Mesendoderm (in vitro differentiated cells): ENCODE data around the gene SEMA4A.
A peak's percentile ranks its signal among the peaks of the same experiment; 100 is the strongest.

Experiments
- DNase-seq: peaks from one replicate; pipeline ENCODE4 v3.0.0; 2013
- H2AK5ac ChIP-seq: 2 replicates; pipeline ENCODE4 v1.6.1; 2013; ENCODE audit warnings: low read length, inconsistent platforms
- H2BK120ac ChIP-seq: 2 replicates; pipeline ENCODE4 v1.6.1; 2013; ENCODE audit warnings: low read depth, mild to moderate bottlenecking, low read length, moderate library complexity, mixed read lengths
- H2BK15ac ChIP-seq: replicated peaks from 2 replicates; pipeline ENCODE4 v1.6.1; 2013; ENCODE audit warnings: low read depth, mild to moderate bottlenecking, moderate library complexity
- H2BK5ac ChIP-seq: 2 replicates; pipeline ENCODE4 v1.6.1; 2013; ENCODE audit warnings: low read length, inconsistent platforms
- H3K18ac ChIP-seq: 2 replicates; pipeline ENCODE4 v1.6.1; 2013; ENCODE audit warnings: mild to moderate bottlenecking, low read length, mixed read lengths
- H3K23ac ChIP-seq: one replicate; pipeline ENCODE4 v1.6.1; 2013; ENCODE audit warnings: low read length
- H3K27ac ChIP-seq: 2 replicates; pipeline ENCODE4 v1.5.1; 2013; ENCODE audit warnings: low read depth, mild to moderate bottlenecking, inconsistent platforms, low read length, moderate library complexity
- H3K27me3 ChIP-seq: 2 replicates; pipeline ENCODE4 v1.6.1; 2013; ENCODE audit warnings: low read length, control low read depth, mild to moderate bottlenecking, inconsistent platforms; ENCODE audit not compliant: insufficient read depth, poor library complexity
- H3K36me3 ChIP-seq: 2 replicates; pipeline ENCODE4 v1.6.1; 2013; ENCODE audit warnings: low read length, inconsistent platforms; ENCODE audit not compliant: control insufficient read depth, insufficient read depth
- H3K4ac ChIP-seq: one replicate; pipeline ENCODE4 v1.6.1; 2013; ENCODE audit warnings: low read depth, mild to moderate bottlenecking, low read length, moderate library complexity
- H3K4me1 ChIP-seq: 2 replicates; pipeline ENCODE4 v1.6.1; 2013; ENCODE audit warnings: low read depth, low read length, inconsistent platforms; ENCODE audit not compliant: control insufficient read depth
- H3K4me2 ChIP-seq: 2 replicates; pipeline ENCODE4 v1.6.1; 2013; ENCODE audit warnings: low read length
- H3K4me3 ChIP-seq: 2 replicates; pipeline ENCODE4 v1.5.1; 2013; ENCODE audit warnings: mild to moderate bottlenecking, low read length
- H3K56ac ChIP-seq: one replicate; pipeline ENCODE4 v1.6.1; 2013; ENCODE audit warnings: low read length
- H3K79me1 ChIP-seq: 2 replicates; pipeline ENCODE4 v1.6.1; 2013; ENCODE audit warnings: low read length, inconsistent platforms
- H3K79me2 ChIP-seq: 2 replicates; pipeline ENCODE4 v1.6.1; 2013; ENCODE audit warnings: mild to moderate bottlenecking, low read length; ENCODE audit not compliant: control insufficient read depth, insufficient read depth
- H3K9ac ChIP-seq: 2 replicates; pipeline ENCODE4 v1.6.1; 2013; ENCODE audit warnings: low read length, inconsistent platforms
- H4K5ac ChIP-seq: one replicate; pipeline ENCODE4 v1.6.1; 2013; ENCODE audit warnings: low read length
- H4K8ac ChIP-seq: one replicate; pipeline ENCODE4 v1.6.1; 2013; ENCODE audit warnings: low read depth, mild to moderate bottlenecking, control low read depth, low read length, moderate library complexity
- WGBS: extraction: QIAGEN DNeasy Blood & Tissue Kit; methylation state at CpG from one replicate; pipeline ENCODE4 v1.1.7; 2013; ENCODE audit warnings: low lambda C conversion rate, missing lambda C conversion rate; ENCODE audit not compliant: insufficient coverage; ENCODE audit errors: extremely low coverage; 5-methylcytosine and 5-hydroxymethylcytosine counted together

The SEMA4A gene

DNA sequence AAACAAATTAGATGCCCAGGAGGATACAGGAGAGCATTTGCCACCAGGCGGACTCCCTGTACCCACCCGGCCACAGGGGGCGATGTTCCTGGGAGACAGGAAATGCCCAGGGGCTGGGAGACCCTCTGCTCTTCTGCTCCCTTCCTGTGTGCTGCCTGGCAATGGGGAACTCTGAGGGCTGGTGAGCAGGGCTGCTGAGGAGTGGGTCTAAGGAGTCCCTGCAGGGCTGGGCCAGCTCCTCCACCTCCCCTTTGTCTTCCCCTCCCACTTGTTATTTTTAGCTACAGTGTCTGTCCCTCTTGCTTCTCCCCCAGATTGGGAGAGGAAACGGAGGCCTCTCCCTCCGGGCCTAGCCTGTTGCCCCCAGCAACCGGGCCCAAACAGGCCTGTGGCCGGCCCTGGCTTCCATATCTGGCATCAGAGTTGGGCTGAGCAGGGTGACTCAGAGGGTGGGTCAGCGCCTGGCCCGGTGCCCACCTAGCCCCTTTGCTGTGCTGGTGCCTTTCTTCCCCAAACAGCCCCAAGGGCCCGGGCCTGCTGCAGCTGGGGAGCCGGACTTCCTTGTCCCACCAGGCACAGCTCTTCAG is 27.2 kb upstream of the SEMA4A start:
- Histone ChIP-seq H3K23ac (no peak overlapping the region), H4K5ac (no peak overlapping the region), H3K18ac (peak overlapping the region; percentile 41), H3K56ac (peak overlapping the region; percentile 65), H3K4ac (no peak overlapping the region), H3K36me3 (no peaks in the 10 kb centered on the region), H3K79me1 (peaks cover 10% of the 10 kb centered on the region), H3K27ac (peak overlapping the region; percentile 86), H2BK120ac (no peak overlapping the region), H3K4me2 (no peak overlapping the region), H4K8ac (no peak overlapping the region), H3K27me3 (no peaks in the 10 kb centered on the region), H2BK15ac (no peak overlapping the region), H3K79me2 (peaks cover 10% of the 10 kb centered on the region), H2AK5ac (no peak overlapping the region), H3K4me1 (peaks cover 36% of the 10 kb centered on the region), H3K4me3 (no peak overlapping the region), H3K9ac (peak overlapping the region; percentile 52), H2BK5ac (peak overlapping the region; percentile 36)
- WGBS, result no CpG with 5 or more reads among the region's 11 CpGs
- peak; percentile 94 for DNase-seq

GRCh38 chr1:156126630-156127534 is 26.5 kb upstream of the SEMA4A start:
- no peak overlapping the region for H2BK15ac ChIP-seq
- H3K4me3 ChIP-seq, result no peak overlapping the region
- H3K36me3 ChIP-seq, result no peaks in the 10 kb centered on the region
- H4K8ac ChIP-seq, result no peak overlapping the region
- H3K4me1 ChIP-seq, result peaks cover 34% of the 10 kb centered on the region
- no CpG with 5 or more reads among the region's 15 CpGs for WGBS
- H3K18ac ChIP-seq, result no peak overlapping the region
- no peaks in the 10 kb centered on the region for H3K27me3 ChIP-seq
- H3K4me2 ChIP-seq, result no peak overlapping the region
- no peak overlapping the region for H2BK120ac ChIP-seq
- no peak overlapping the region for H4K5ac ChIP-seq
- H2BK5ac ChIP-seq, result no peak overlapping the region
- DNase-seq, result no peak
- peak overlapping the region; percentile 65 for H3K56ac ChIP-seq
- peak overlapping the region; percentile 86 for H3K27ac ChIP-seq
- no peak overlapping the region for H3K23ac ChIP-seq
- H3K4ac ChIP-seq, result no peak overlapping the region
- H3K79me2 ChIP-seq, result peaks cover 10% of the 10 kb centered on the region
- peak overlapping the region; percentile 52 for H3K9ac ChIP-seq
- peaks cover 8% of the 10 kb centered on the region for H3K79me1 ChIP-seq
- H2AK5ac ChIP-seq, result peak overlapping the region; percentile 40

DNA sequence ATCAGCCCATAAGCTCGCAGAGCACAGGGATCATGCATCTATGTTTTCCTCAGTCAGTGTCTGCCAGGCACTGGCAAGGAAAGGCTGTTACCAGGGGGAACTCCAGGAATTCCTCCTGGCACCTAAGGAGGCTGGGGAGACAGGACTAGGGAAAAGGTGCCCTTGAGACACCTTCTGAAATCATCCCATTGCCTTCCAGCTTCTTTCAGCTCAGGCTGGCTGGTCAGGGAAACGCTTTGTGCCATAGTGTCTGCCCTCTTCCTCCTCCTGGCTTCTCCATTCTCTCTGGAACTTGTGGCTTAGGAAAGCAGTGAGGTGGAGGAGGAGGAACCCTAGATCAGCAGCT is 25.1 kb upstream of the SEMA4A start:
- H2BK120ac ChIP-seq, result no peak overlapping the region
- no peak overlapping the region for H3K4ac ChIP-seq
- H2AK5ac ChIP-seq, result peak overlapping the region; percentile 16
- peaks cover 8% of the 10 kb centered on the region for H3K79me1 ChIP-seq
- no peak overlapping the region for H3K4me2 ChIP-seq
- peaks cover 27% of the 10 kb centered on the region for H3K4me1 ChIP-seq
- H2BK5ac ChIP-seq, result peak overlapping the region; percentile 17
- H3K27ac ChIP-seq, result no peak overlapping the region
- no peak overlapping the region for H4K8ac ChIP-seq
- DNase-seq, result no peak
- H3K27me3 ChIP-seq, result no peaks in the 10 kb centered on the region
- H3K9ac ChIP-seq, result peak overlapping the region; percentile 34
- no peak overlapping the region for H3K23ac ChIP-seq
- H3K4me3 ChIP-seq, result no peak overlapping the region
- no CpG with 5 or more reads among the region's 2 CpGs for WGBS
- no peaks in the 10 kb centered on the region for H3K36me3 ChIP-seq
- H3K56ac ChIP-seq, result peak overlapping the region; percentile 58
- no peak overlapping the region for H2BK15ac ChIP-seq
- no peak overlapping the region for H4K5ac ChIP-seq
- H3K79me2 ChIP-seq, result peaks cover 10% of the 10 kb centered on the region
- H3K18ac ChIP-seq, result no peak overlapping the region

GRCh38 chr1:156128654-156129597 is 24.5 kb upstream of the SEMA4A start:
- Histone ChIP-seq H3K36me3 (no peaks in the 10 kb centered on the region), H2BK15ac (no peak overlapping the region), H3K27ac (peak overlapping the region; percentile 64), H3K9ac (peak overlapping the region; percentile 73), H3K79me1 (peaks cover 8% of the 10 kb centered on the region), H3K4me3 (no peak overlapping the region), H3K23ac (no peak overlapping the region), H2BK5ac (peak overlapping the region; percentile 48), H3K4me1 (peaks cover 23% of the 10 kb centered on the region), H3K4me2 (no peak overlapping the region), H2AK5ac (peak overlapping the region; percentile 92), H3K18ac (peak overlapping the region; percentile 53), H3K56ac (peak overlapping the region; percentile 58), H4K5ac (peak overlapping the region; percentile 56), H3K27me3 (no peaks in the 10 kb centered on the region), H2BK120ac (peak overlapping the region; percentile 37), H3K79me2 (peaks cover 10% of the 10 kb centered on the region), H3K4ac (peak overlapping the region; percentile 25), H4K8ac (no peak overlapping the region)
- WGBS, result no CpG with 5 or more reads among the region's 8 CpGs
- no peak for DNase-seq

DNA sequence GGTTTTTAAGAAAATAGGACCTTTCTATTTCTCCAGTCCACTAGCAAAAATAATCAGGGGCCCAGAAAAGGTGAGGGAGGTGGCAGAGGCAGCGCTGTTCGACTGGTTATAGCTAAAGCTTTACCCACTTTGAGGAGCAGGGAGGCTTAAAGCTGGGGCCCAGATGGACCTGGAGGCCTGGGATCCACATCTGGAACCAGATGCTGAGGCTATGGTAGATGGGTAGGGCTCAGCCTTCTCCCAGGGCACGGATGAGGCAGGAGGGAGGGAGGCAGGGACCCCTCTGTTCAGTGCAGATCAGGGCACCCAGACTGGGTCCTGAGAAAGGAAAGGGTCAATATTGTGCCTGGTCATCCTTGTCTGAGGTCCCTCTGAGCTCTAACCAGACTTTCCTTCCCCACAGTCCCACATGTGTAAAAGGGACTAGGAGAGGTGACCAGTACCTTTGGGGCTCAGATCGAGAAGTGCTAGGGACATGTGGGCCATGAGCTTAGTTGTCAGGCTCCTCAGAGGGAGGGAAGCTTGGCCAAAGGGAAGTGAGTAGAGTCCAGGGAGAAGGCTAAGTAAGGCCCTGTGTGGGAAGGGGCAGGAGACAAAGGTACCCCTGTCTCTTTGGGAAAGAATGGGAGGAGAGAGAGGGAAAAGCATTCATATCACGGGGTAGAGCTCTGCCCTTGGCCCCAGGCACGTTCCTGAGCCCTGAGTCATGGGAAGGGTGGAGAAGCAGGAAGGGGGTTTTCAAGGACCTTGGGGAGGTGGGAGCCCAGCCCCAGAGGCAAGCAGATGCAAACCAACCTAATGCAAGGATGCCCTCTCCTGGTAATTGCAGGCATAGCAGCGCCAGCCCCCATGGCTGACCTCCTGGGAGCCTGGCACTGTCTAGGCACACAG is 23.5 kb upstream of the SEMA4A start:
- no peak overlapping the region for H3K4me3 ChIP-seq
- H3K79me2 ChIP-seq, result peaks cover 6% of the 10 kb centered on the region
- H2BK5ac ChIP-seq, result peak overlapping the region; percentile 91
- H4K8ac ChIP-seq, result no peak overlapping the region
- no CpG with 5 or more reads among the region's 7 CpGs for WGBS
- H2BK120ac ChIP-seq, result peak overlapping the region; percentile 56
- H3K4me1 ChIP-seq, result peaks cover 20% of the 10 kb centered on the region
- no peaks in the 10 kb centered on the region for H3K36me3 ChIP-seq
- H3K56ac ChIP-seq, result peak overlapping the region; percentile 87
- H3K4ac ChIP-seq, result peak overlapping the region; percentile 83
- no peak overlapping the region for H2BK15ac ChIP-seq
- no peak overlapping the region for H3K4me2 ChIP-seq
- peak overlapping the region; percentile 64 for H3K27ac ChIP-seq
- peak overlapping the region; percentile 98 for H2AK5ac ChIP-seq
- H3K18ac ChIP-seq, result peak overlapping the region; percentile 53
- H3K27me3 ChIP-seq, result no peaks in the 10 kb centered on the region
- peak overlapping the region; percentile 82 for H4K5ac ChIP-seq
- peak overlapping the region; percentile 96 for H3K23ac ChIP-seq
- DNase-seq, result peak; percentile 99
- peaks cover 8% of the 10 kb centered on the region for H3K79me1 ChIP-seq
- H3K9ac ChIP-seq, result peak overlapping the region; percentile 73
